ENCODE measurements around the gene HEBP2. TPM values are rescaled to one million over a fixed set of nuclear protein-coding genes. Genes with fewer than 3 reads are reported as not detected.

HEBP2 gene
- total RNA-seq, 1 experiment from 2014 or later, result 51.6 TPM

DNA sequence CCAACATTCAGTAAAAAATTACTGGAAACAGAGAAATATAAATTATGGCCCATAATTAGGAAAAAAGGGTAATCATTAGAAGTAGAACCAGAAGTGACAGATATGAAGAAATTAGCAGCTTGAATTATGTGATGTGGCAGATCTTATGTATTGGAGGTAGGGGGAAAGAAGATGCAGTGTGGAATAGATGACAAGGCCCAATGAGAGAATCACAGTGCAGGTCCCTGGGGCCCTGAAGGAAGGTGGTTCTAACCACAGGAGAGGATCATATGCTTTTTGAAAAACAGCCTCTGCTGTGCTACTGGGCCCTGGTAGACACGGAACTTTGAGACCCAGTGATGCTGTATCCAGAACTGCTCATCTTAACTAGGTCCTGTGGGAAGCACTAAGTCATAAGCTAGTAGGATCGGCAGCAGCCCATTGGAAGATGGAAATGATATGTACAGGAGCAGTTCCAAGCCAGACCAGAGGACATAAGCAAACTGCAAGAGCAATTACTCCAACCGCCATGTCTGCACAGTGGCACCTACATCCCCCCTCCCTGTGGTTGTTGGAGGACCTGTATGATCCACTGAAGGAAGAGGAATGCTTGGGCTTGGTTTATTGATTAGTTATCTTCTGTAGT lies 14.2 kb downstream of the HEBP2 start:
- intact Hi-C loops (cut with micrococcal nuclease), result no loop called here
- H3K79me2 ChIP-seq (ENCODE audit: insufficient read depth, low read length), result no peaks in the 10 kb centered on the region
- H3K4me1 ChIP-seq (ENCODE audit: control insufficient read depth in 1 of 2, insufficient read depth in 2 of 2, low read length in 2 of 2), result no peaks in the 10 kb centered on the region
- BruUV-seq (replicated peaks), result TSS peak; percentile 29
- CTCF ChIA-PET, result no interaction called here
- H3K9me2 ChIP-seq (ENCODE audit: insufficient read depth), result no peaks in the 10 kb centered on the region
- POLR2A ChIA-PET, result no interaction called here
- TF ChIP-seq JUND (IDR thresholded peaks at IDR 0.05) (no peak), CEBPB (IDR thresholded peaks at IDR 0.05; ENCODE audit: low read depth) (no peak), SP1 (IDR thresholded peaks at IDR 0.05; ENCODE audit: low read depth) (no peak)
- no peak overlapping the region for H3K4me2 ChIP-seq (ENCODE audit: low read length)
- RAD21 ChIA-PET (ENCODE audit: low non-redundant PET in 1 of 2, low total read pairs in 2 of 2, uncharacterized antibody in 2 of 2, unreplicated experiment in 2 of 2), result no interaction called here
- ATAC-seq (no peak), DNase-seq (ENCODE audit: low read depth, low spot score) (no peak)
- no peak overlapping the region for H3K27ac ChIP-seq (ENCODE audit: low read depth, low read length)
- H3K27me3 ChIP-seq (ENCODE audit: insufficient read depth, low read length), result no peaks in the 10 kb centered on the region
- no peaks in the 10 kb centered on the region for H4K20me1 ChIP-seq (ENCODE audit: insufficient read depth)
- H3K36me3 ChIP-seq (ENCODE audit: control insufficient read depth in 1 of 2, insufficient read depth in 2 of 2, low read length in 2 of 2), result peaks cover under 1 to 7% of the 10 kb centered on the region in 2 experiments; a peak in 3 of 4 replicates
- H3K9me3 ChIP-seq (ENCODE audit: control insufficient read depth in 1 of 2, insufficient read depth in 1 of 2, low read depth in 1 of 2, low read length in 2 of 2), result no peaks in the 10 kb centered on the region
- H2AFZ ChIP-seq (ENCODE audit: low read depth, low read length, poor library complexity, severe bottlenecking), result no peak overlapping the region
- H3K4me3 ChIP-seq (replicated peaks in 1 of 2; ENCODE audit: low read depth in 1 of 2, low read length in 2 of 2), result no peak overlapping the region
- H3K9ac ChIP-seq (ENCODE audit: low read length), result no peak overlapping the region

DNA sequence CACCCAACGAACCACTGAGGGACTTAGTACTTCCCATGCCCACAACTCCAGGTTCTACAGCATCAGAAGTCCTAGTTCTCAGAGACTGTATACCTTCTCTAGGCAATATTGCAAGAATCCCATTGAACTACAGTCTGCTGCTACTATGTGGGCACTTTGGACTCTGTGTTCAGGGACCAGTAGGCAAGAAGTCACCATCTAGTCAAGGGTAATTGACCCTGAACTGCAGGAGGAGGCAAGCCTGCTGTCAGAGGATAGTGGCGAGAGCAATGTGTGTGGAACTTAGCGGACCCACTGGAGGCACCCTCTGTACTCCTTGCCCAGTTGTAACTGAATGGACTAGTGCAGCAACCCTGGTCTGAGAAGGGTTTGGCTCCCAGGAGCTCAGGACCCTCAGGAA lies 15.7 kb downstream of the HEBP2 start:
- POLR2A ChIA-PET, result interaction anchor here (0.6 kb wide), 1 partner anchor 354 kb away, joined by 3 read pairs; the partner anchor contains the start of gene CCDC28A
- no TSS peak for BruUV-seq (replicated peaks)
- no peak overlapping the region for H3K4me2 ChIP-seq (ENCODE audit: low read length)
- TF ChIP-seq, protein P1, sequence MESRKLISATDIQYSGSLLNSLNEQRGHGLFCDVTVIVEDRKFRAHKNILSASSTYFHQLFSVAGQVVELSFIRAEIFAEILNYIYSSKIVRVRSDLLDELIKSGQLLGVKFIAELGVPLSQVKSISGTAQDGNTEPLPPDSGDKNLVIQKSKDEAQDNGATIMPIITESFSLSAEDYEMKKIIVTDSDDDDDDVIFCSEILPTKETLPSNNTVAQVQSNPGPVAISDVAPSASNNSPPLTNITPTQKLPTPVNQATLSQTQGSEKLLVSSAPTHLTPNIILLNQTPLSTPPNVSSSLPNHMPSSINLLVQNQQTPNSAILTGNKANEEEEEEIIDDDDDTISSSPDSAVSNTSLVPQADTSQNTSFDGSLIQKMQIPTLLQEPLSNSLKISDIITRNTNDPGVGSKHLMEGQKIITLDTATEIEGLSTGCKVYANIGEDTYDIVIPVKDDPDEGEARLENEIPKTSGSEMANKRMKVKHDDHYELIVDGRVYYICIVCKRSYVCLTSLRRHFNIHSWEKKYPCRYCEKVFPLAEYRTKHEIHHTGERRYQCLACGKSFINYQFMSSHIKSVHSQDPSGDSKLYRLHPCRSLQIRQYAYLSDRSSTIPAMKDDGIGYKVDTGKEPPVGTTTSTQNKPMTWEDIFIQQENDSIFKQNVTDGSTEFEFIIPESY (IDR thresholded peaks at IDR 0.05; ENCODE audit: extremely low read depth, insufficient replicate concordance, low read length), result no peak
- TF ChIP-seq CEBPB (IDR thresholded peaks at IDR 0.05; ENCODE audit: low read depth) (no peak), POLR2A (IDR thresholded peaks at IDR 0.05; ENCODE audit: borderline replicate concordance, extremely low read depth, insufficient read depth, insufficient read length) (no peak), FOSL1 (IDR thresholded peaks at IDR 0.05; ENCODE audit: low read depth) (no peak), ZNF274 (IDR thresholded peaks at IDR 0.05; ENCODE audit: low read depth, low read length) (no peak), ZFX (IDR thresholded peaks at IDR 0.05) (no peak), SP1 (IDR thresholded peaks at IDR 0.05; ENCODE audit: low read depth) (no peak), SRF (IDR thresholded peaks at IDR 0.05; ENCODE audit: low read depth) (no peak), CBX3 (IDR thresholded peaks at IDR 0.05; ENCODE audit: low read depth) (no peak), YY1 (IDR thresholded peaks at IDR 0.05; ENCODE audit: extremely low read depth, insufficient replicate concordance, low read depth, low read length) (no peak), JUND (IDR thresholded peaks at IDR 0.05) (no peak), ELF1 (IDR thresholded peaks at IDR 0.05; ENCODE audit: borderline replicate concordance, low read depth) (no peak)
- TF ChIP-seq, protein P2, sequence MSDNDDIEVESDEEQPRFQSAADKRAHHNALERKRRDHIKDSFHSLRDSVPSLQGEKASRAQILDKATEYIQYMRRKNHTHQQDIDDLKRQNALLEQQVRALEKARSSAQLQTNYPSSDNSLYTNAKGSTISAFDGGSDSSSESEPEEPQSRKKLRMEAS (IDR thresholded peaks at IDR 0.05), result no peak
- TF ChIP-seq, protein P3, sequence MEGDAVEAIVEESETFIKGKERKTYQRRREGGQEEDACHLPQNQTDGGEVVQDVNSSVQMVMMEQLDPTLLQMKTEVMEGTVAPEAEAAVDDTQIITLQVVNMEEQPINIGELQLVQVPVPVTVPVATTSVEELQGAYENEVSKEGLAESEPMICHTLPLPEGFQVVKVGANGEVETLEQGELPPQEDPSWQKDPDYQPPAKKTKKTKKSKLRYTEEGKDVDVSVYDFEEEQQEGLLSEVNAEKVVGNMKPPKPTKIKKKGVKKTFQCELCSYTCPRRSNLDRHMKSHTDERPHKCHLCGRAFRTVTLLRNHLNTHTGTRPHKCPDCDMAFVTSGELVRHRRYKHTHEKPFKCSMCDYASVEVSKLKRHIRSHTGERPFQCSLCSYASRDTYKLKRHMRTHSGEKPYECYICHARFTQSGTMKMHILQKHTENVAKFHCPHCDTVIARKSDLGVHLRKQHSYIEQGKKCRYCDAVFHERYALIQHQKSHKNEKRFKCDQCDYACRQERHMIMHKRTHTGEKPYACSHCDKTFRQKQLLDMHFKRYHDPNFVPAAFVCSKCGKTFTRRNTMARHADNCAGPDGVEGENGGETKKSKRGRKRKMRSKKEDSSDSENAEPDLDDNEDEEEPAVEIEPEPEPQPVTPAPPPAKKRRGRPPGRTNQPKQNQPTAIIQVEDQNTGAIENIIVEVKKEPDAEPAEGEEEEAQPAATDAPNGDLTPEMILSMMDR (IDR thresholded peaks at IDR 0.05 in 2 of 3, conservative IDR thresholded peaks at IDR 0.05 in 1 of 3; ENCODE audit: borderline replicate concordance in 1 of 3, insufficient read depth in 1 of 3, low read depth in 2 of 3, low read length in 2 of 3), result no peak

More for the DNA sequence above, 15.7 kb downstream of the HEBP2 start:
- ATAC-seq, result no peak
- H3K27me3 ChIP-seq (ENCODE audit: insufficient read depth, low read length), result no peaks in the 10 kb centered on the region
- H3K9ac ChIP-seq (ENCODE audit: low read length), result no peak overlapping the region
- no peaks in the 10 kb centered on the region for H4K20me1 ChIP-seq (ENCODE audit: insufficient read depth)
- CTCF ChIA-PET, result no interaction called here
- no peak overlapping the region for H2AFZ ChIP-seq (ENCODE audit: low read depth, low read length, poor library complexity, severe bottlenecking)
- H3K9me2 ChIP-seq (ENCODE audit: insufficient read depth), result no peaks in the 10 kb centered on the region
- H3K4me3 ChIP-seq (replicated peaks in 1 of 2; ENCODE audit: low read depth in 1 of 2, low read length in 2 of 2), result no peak overlapping the region
- RAD21 ChIA-PET (ENCODE audit: low non-redundant PET in 1 of 2, low total read pairs in 2 of 2, uncharacterized antibody in 2 of 2, unreplicated experiment in 2 of 2), result no interaction called here
- no peaks in the 10 kb centered on the region for H3K36me3 ChIP-seq (ENCODE audit: control insufficient read depth in 1 of 2, insufficient read depth in 2 of 2, low read length in 2 of 2)
- intact Hi-C loops (cut with micrococcal nuclease), result no loop called here
- H3K27ac ChIP-seq (ENCODE audit: low read depth, low read length), result no peak overlapping the region
- no peaks in the 10 kb centered on the region for H3K4me1 ChIP-seq (ENCODE audit: control insufficient read depth in 1 of 2, insufficient read depth in 2 of 2, low read length in 2 of 2)
- H3K79me2 ChIP-seq (ENCODE audit: insufficient read depth, low read length), result no peaks in the 10 kb centered on the region
- H3K9me3 ChIP-seq (ENCODE audit: control insufficient read depth in 1 of 2, insufficient read depth in 1 of 2, low read depth in 1 of 2, low read length in 2 of 2), result no peaks in the 10 kb centered on the region
- no peak for DNase-seq (ENCODE audit: low read depth, low spot score)
